GM04504 (cell line): ENCODE results near the gene ADCY1.

Source experiments
- DNase-seq: peaks from one replicate; pipeline ENCODE4 v3.0.0-alpha.2; 2012; ENCODE audit warnings: low read depth

Gene ADCY1

GRCh38 chr7:45695249-45695995 lies 121.3 kb downstream of the ADCY1 start:
- DNase-seq: no peak

GRCh38 chr7:45696476-45696875 lies 122.3 kb downstream of the ADCY1 start:
- DNase-seq: no peak

GRCh38 chr7:45697576-45698136 lies 123.5 kb downstream of the ADCY1 start:
- no peak for DNase-seq

GRCh38 chr7:45698303-45699014 lies 124.3 kb downstream of the ADCY1 start:
- no peak for DNase-seq

DNA sequence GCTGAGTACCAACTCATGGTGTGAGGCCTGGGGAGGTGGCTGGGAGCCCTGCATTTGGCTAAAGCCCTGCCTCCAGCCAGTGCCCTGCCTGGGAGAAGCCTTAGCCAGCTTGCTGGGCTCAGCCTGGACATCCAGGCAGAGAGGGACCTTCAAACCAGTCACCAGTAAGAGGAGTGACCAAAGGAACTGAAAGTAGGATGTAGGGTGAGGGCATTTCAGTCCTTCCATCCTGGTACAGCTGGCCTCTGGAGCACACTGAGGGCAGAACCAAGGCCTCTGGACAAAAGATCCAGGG lies 124.8 kb downstream of the ADCY1 start:
- no peak for DNase-seq

- DNase-seq: no peak
Measured at GRCh38 chr7:45699726-45700390, 125.7 kb downstream of the ADCY1 start.

DNA sequence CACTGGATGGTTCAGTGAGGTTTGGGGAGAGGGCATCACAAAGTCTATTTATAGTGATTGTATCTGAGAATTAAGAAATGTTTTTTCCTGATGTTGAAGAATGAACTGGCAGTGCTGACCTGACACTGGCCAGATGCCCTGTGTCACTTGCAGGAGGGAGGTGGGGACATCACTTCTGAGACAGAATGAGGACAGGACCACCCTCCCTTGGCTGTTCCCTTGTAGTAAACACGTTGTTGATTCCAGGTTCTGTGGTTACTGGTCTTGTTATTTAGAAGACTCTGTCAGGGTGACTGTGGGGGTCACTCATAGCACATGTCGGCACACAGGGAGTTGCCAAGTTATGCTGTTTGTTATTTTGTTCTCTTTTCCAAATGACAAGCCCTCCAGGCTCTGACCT lies 126.4 kb downstream of the ADCY1 start:
- no peak for DNase-seq

GRCh38 chr7:45701701-45702510 lies 127.7 kb downstream of the ADCY1 start:
- DNase-seq: no peak

GRCh38 chr7:45702751-45703150 lies 128.6 kb downstream of the ADCY1 start:
- DNase-seq: no peak

DNA sequence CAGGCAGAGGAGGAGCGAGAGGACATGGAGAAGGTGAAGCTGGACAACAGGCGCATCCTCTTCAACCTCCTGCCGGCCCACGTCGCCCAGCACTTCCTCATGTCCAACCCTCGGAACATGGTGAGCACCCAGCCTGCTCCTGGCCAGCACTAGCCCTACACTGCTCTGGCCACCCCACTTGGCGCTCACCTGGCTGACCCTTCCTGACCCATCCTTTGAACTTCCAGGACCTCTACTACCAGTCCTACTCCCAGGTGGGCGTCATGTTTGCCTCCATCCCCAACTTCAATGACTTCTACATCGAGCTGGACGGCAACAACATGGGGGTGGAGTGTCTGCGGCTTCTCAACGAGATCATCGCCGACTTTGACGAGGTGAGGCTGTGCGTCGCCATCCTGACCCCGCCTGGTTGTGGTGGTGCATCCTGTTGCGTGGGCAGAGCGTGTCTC lies 129.2 kb downstream of the ADCY1 start:
- DNase-seq: no peak

DNA sequence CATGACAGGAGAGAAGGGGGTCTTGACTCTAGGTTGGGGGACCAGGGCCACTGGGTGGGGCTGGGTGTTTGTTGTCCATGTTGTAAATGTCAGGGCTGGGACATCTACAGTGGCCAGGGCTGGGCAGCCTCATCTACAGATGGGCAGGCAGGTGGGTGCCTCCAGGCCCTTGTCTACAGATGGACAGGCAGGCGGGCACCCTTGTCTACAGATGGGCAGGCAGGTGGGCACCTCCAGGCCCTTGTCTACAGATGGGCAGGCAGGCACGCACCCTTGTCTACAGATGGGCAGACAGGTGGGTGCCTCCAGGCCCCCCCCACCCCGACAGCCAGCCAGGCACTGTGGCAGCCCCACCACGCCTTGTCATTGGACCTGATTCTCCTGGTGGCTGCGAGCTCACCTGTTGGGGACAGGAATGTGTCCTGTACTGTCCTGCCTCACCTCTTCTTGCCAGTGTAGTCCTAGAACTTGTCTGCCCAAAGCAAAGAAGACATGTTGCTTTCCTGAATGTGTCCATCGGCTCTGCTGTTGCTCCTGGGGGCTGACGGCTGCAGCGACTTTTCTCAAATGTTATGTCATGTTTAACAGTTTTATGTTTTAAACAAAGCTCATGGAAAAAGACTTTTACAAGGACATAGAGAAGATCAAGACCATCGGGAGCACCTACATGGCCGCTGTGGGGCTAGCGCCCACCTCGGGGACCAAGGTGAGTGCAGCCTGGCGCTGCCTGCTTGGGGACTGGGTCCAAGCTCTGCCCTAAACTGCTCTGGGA lies 129.9 kb downstream of the ADCY1 start:
- DNase-seq: no peak

DNA sequence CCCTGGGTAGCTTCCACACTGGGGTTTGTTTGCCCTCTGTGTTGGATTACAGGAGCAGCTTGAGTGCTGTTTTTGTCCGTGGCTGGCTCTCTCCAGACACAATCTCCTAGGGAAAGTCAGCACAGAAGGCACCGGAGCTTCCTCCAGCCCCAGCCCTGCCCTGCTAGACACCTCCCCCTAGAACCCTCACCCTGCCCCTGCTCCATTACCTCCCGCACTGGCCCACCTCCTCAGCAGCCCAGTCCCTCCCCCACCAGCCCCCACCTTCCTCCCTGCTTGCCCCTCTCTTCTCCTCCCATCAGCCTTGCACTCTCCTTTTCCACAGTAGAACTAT lies 130.5 kb downstream of the ADCY1 start:
- DNase-seq: no peak

GRCh38 chr7:45708046-45708950 lies 134.1 kb downstream of the ADCY1 start:
- DNase-seq: no peak

DNA sequence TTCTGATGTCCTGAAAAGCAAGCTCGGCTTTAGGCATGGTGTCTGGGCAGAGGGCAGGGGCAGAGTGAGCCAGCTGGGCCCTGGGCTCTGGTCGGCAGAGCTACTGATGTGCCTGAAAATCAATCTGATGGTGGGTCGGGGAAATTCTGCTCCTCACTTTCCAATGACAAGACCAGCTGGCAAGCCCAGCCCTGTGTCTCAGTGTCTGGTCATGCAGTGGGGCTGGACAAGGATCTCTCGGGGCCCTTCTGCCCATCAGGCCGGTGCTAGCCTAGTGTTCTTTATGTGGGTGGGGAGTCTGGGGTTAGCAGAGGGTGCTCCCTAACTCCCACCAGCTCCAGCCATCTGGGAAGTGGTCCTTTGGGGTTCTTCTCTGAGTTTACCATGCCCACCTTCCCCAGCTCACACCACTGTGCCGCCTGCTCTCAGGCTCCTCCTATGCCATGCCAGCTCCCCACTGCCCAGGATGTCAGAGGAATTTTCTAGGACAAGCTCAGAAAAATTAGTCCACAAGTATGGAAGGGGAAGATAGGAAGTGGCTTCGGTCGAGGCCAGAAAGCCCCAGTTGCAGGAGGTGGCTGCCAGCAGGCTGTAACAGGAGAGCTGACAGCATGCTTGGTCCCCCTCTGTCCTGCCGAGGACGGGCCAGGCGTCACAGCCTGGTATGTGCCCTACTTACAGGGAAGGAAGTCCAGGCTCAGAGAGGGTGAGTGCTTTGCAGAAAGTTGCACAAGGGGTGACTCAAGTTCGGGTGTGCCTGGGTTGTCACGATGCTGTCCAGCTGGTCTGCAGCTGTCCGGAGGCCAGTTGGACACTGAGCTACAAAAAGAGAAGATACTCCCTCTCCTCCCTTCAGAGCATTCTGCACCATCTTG lies 135.2 kb downstream of the ADCY1 start:
- peak; percentile 62 for DNase-seq

DNA sequence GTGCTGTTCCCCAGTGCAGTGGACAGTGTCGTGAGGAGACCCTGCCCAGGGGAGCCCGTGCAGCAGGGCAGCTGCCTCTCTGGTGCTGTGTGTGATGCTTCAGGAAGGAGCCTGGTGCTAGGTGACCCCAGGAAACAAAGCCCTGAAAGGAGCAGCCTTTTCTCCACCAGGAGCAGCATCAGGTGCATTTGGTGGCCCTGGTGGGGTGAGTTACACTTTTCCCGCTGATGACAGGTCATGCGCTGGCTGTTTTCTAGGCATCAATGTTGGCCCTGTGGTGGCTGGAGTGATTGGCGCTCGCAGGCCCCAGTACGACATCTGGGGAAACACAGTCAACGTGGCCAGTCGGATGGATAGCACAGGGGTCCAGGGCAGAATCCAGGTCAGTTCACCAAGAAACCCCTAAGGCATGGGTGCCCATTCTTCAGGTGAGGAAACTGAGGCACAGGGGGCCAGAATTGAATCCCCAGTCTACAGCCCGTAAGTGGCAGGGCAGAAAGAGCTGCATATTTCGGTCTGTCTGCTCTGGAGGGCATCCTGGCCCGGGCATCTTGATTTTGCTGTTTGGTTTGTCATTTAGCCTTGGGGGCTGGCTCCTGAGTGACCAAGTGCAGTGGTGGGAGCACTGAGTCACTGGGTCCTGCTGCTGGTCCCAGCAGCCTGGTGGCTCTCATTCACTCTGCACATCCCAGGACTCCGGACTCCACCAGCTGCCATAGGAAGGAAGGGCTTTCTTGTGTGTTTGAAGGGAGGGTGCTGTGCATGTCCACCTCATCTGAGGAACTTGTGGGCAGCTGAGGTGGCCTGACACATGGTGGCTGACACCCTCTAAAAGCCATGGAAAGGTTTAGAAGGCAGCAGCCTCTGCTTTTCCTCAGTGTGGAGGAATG lies 136.3 kb downstream of the ADCY1 start:
- DNase-seq: no peak

GRCh38 chr7:45711161-45711490 lies 137.0 kb downstream of the ADCY1 start:
- no peak for DNase-seq

DNA sequence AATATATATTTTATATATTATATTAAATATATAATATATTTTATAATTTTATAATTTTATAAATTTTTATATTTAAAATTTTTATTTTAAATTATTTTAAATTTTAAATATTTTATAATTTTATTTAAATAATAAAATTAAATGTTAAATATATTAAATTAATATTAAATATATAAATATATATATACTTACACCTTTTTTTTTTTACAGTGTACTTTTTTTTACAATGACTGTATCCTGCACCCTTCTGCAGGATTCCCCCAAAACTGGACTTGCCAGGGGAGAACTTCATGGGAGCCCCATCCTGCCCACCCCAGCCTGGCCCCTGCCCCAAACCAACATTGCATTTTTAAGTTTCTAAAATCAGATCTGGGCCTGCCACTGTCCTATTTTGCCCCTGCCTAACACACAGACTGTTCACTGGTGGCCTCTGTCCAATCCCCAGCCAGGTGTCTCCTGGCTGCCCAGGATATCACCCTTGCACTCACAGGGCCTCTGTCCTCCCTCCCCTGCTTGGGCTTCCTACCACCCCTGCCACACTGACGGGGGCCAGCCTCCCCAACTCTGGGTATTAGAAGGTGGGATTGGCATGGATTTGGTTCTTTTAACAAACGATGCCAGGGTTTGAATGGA lies 138.0 kb downstream of the ADCY1 start:
- no peak for DNase-seq
